GM18508 (cell line): ENCODE measurements around the gene PPIH.
A peak's percentile ranks its signal among the peaks of the same experiment; 100 is the strongest.
"Not testable (repeated sequence)": the region's sequence is repeated elsewhere in the genome, so short reads cannot be mapped to it uniquely, and the experiment has no call there.

ENCODE experiments used
- ATAC-seq: cut with Tn5 transposase; IDR thresholded peaks from one replicate; pipeline ENCODE4 v1.9.1; 2021; ENCODE audit warnings: moderate number of reproducible peaks; ENCODE audit not compliant: insufficient read depth, unreplicated experiment

Gene PPIH

DNA sequence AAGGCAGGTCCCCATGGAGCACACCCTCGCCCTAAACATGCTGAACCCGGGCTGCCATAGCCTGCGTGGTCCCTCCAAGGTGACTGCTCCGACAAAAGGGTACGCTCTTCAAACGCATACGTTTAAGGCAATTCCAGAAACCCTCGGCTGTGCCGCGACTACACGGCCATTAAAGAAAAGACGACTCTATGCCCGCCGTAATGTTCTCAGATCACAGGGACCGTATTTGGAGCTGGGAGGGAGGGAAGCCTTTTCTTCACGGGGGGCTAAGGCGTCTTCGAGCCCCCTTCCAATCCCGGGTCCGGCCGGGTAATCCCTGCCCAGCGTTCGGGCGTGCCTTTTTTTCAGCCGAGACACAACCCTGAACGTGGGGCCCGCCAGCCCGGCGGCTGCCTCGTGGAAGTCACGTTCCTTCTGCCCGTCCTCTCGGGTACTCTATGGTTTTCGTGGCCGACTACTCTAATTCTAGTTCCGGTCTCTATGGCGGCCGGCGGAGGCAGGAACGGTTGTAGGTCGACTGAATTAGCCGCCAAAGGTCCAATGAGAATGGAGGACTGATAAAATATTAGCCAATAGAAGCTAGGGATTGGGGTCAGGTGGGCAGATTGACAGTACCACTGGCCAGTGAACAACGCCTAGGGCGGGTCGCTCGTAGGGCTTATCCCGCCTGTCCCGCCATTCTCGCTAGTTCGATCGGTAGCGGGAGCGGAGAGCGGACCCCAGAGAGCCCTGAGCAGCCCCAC, 23.7 kb downstream of the PPIH start, which contains the start of gene YBX1:
Gene YBX1, plus strand, starts transcription at position 678 of the 743 bp plus-strand sequence. CDS start 148 bp downstream, outside the sequence.
- ATAC-seq, result peak; percentile 84

GRCh38 chr1:42682484-42682738, 24.2 kb downstream of the PPIH start:
- ATAC-seq, result not testable (repeated sequence)

GRCh38 chr1:42682739-42683531, 24.7 kb downstream of the PPIH start:
- ATAC-seq, result no peak

DNA sequence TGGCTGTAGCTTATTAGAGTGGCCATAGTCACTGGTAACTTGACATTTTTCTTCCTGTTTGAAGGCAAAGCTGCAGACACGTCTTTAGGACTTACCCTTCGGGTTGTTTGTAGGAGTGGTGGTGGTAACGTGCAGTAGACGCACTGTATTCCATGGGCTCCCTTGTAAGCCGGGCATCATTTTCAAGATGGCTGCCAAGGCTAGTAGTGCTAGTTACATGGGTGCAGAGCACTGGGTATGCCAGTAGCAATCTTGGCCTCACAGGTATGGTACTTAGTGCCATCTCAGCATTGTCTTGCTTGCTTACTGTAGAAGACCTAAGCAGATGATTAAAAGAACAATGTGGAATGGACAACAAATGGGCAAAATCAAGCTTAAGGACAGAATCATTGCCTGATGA, 25.9 kb downstream of the PPIH start:
- no peak for ATAC-seq

GRCh38 chr1:42686418-42686817, 28.2 kb downstream of the PPIH start:
- no peak for ATAC-seq

DNA sequence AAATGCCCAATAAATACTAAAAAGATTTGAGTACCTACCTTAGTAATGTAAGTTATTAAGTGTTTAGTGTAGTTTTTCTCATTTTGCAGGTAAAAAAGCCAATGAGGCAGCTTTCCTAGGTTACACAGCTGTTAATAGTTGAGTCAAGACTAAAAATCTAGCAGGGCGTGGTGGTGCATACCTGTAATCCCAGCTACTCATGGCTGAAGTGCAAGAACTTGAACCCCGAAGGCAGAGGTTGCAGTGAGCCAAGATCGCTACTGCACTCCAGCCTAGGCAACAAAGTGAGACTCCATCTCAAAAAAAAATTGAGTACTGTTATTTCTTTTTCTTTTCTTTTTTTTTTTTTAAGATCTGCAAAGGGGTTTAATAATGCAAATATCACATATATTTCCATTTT, 31.7 kb downstream of the PPIH start:
- no peak for ATAC-seq

DNA sequence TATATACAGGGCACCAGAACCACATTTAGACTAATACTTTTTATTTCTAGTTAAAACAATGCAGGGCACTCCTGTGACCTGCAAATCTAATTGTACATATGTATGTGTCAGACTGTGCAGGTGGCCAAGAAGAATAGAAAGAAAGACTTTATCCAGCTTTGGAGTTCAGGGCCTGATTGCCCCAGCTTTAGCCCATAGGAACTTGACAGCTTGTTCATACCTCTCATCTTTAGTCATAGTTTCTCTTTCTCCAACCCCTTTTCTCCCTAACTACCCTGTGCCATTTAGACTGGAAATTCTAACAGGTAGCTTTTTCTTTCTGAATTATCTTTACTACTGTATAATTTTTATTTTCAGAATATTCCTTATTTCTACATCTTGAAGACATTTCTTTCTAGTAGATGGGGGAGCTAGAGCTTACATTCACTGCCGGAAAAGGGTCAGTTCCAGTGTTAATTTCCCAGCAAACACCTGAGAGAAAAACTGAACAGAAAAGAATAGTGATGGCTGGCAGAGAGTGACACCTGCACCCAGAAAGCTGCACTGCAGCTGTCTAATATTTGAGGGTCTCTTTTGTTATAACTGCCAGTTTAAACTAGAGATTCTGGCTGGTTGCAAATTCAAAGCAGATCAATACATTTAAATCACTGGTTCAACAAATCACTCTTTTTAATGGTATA, 32.4 kb downstream of the PPIH start:
- ATAC-seq, result no peak

DNA sequence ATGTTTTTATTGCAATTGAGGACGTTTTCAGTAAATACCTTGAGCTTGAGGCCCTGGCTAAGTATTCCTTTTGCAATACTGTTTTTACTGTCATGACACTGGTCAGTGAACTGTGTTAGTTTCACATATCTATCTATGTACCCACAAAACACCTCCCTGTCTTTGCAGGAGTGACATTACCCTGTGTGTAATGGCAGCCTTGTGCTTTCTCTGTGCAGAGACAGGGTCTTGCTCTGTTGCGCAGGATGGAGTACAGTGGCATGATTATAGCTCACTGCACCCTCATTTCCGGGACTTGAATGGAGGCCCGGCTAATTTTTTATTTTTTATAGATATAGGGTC, 32.9 kb downstream of the PPIH start:
- no peak for ATAC-seq

DNA sequence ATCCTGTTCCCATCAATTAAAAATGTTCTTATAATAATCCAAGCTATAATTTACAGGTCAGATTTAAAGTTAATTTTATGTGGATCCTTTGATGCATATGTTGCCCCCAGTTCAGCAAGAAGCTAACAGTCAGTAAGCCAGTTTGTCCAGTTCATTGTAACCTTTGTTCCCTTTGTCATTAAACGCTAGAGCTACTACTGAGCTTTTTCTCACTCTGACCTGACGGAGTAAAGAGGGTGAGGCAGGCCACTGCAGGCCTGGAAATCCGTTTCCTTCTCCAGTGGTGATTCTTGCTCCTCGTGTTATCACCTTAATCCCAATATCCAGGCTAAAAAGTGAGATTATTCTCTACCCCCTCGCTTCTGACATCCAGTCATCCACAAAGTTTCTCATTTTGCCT, 34.2 kb downstream of the PPIH start:
- ATAC-seq, result no peak

DNA sequence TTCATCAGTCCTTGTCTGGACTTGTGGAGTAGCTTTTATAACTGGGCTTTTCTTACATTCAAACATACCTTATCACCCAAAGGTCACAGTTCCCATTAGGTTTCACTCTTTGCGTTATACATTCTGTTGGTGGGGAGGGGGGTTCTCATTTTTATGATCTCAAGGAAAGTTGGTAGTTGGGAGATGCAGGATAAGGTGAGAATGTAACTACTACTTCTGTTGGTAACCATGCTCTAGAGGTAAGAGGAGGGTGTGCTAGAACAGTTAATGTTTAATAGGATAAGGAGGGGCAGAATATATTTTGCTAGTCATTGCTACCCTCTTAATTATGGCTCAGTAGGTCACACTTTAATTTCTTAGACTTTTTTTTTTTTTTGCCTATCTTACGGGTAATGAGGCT, 34.7 kb downstream of the PPIH start:
- no peak for ATAC-seq

DNA sequence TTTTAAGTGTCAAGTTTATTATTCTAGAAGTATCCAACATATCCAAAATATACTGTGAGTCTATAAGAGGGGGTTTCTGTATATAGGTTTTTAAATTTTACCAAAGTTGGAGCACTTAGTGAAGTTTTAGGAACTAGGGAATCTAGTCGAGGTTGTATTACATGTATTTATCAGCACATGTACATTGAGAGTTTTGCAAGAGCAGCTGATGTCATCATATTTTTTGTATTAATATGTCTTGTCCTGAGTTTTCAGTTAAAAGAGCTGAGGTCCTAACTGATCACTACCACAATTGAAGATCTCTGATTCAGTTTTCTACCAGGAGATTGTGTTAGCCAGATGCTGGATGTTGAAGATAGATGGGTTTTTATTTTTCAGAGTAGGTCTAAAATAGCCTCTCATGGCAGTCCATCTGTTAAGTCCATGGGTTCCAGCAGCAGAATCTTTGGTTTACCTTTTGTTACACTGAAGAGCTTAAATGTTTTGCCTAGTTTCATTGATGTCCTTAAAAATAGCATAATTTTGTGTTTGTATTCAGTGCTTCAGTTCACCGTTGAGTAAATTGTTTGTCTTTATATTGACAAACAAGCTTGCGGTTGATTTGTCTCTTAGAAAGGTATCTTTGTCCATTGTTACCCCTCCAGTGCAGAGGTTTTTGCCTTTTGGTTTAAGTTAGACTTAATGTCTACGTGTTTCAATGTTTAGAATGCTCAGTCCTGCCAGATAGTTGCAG, 40.0 kb downstream of the PPIH start:
- ATAC-seq, result no peak

- ATAC-seq, result no peak
Observed at GRCh38 chr1:42700006-42700405, 41.8 kb downstream of the PPIH start.

GRCh38 chr1:42703888-42704464, 45.8 kb downstream of the PPIH start:
- ATAC-seq, result no peak

DNA sequence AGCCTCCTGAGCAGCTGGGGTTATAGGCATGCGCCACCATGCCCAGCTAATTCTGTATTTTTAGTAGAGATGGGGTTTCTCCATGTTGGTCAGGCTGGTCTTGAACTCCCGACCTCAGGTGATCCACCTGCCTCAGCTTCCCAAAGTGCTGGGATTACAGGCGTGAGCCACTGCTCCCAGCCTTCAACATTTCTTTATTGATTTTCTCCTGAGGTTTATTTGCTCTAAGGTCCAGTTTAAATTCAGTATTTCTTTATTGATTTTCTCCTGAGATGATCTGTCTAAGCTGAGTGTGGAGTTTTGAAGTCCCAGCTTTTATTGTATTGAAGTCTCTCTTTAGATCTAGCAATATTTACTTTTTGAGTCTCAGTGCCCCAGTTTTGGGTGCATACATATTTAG, 54.6 kb downstream of the PPIH start:
- not testable (repeated sequence) for ATAC-seq

DNA sequence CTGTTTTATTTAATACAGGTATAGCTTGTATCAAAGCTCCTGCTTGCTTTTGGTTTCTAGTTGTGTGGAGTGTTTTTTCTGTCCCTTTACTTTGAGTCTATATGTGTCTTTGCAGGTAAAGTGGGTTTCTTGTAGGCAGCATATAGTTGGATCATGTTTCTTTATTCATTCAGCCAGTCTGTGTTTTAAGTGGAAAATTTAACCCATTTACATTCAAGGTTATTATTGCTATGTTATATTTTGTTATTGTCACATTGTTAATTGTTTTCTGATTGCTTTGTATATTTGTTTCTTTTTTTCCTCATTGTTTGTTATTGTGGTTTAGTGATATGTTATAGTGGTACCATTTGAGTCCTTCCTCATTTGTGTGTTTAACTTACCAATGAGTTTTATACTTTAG, 55.1 kb downstream of the PPIH start:
- no peak for ATAC-seq

GRCh38 chr1:42714441-42714840, 56.2 kb downstream of the PPIH start:
- ATAC-seq, result not testable (repeated sequence)

DNA sequence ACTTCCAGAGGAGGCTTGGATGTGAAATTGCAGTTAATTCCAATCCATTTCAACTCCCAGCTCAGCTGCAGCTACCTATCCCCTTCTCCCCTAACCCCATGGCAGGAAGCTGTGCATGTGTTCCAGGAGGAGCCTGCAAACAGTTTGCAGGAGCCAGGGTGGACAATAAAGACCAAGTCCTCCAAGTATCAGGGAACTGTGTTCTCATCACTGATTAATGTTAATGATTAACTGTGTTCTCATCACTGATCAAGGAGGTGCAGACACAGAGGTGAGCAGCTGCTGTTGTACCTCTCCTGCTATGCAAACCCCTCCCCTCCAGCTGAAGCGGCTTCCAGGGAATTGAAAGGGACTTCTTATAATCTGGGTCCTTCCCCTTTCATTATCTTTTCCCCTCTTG, 62.6 kb downstream of the PPIH start:
- ATAC-seq, result no peak

GRCh38 chr1:42721926-42722325, 63.7 kb downstream of the PPIH start:
- no peak for ATAC-seq

GRCh38 chr1:42722403-42722802, 64.2 kb downstream of the PPIH start:
- ATAC-seq, result not testable (repeated sequence)

DNA sequence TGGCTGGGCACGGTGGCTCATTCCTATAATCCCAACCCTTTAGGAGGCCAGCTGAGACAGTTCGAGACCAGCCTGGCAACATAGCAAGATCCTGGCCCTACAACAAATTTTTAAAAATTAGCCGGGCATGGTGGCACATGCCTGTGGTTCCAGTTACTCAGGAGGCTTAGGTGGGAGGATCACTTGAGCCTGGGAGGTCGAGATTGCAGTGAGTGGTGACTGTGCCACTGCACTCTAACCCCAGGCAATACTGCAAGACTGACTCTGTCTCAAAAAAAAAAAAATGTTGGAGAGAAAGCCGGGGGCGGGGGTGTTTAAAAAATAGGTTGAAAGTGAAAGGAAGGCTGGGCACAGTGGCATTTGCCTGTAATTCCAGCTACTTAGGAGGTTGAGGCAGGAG, 65.3 kb downstream of the PPIH start:
- no peak for ATAC-seq
